ENCODE results near the gene NAT14. TPM values are rescaled to one million over a fixed set of nuclear protein-coding genes. Genes with fewer than 3 reads are reported as not detected.

NAT14 gene
- polyA plus RNA-seq, 2 of the 4 experiments (the other 2 are of a cell fraction): 16.8 to 50.3 TPM

GRCh38 chr19:55536366-55536765 lies 51.4 kb downstream of the NAT14 start:
- FAIRE-seq: no peak
- Histone ChIP-seq H3K4me2 (peak overlapping the region; percentile 35), H3K4me1 (peaks cover 30% of the 10 kb centered on the region), H3K27ac (peak overlapping the region; percentile 68 to 80; a peak in 4 of 6 replicates), H3K9me3 (no peaks in the 10 kb centered on the region), H3K4me3 (no peak overlapping the region)
- CTCF ChIA-PET: interaction anchor here (0.9 to 2.4 kb wide), 5 partner anchors 14 to 69 kb away, joined by 3 to 17 read pairs (median 5); no protein-coding TSS in a partner anchor
- TF ChIP-seq RARB (CRISPR knock-in tag; IDR thresholded peaks at IDR 0.05) (no peak), TP53 (CRISPR knock-in tag; IDR thresholded peaks at IDR 0.05) (no peak), MAFK (IDR thresholded peaks at IDR 0.05; ENCODE audit: partially characterized antibody) (no peak), POLR2A (IDR thresholded peaks at IDR 0.05; ENCODE audit: low read length) (no peak), FOSL2 (IDR thresholded peaks at IDR 0.05) (no peak), FOSL2 (CRISPR knock-in tag; IDR thresholded peaks at IDR 0.05) (no peak), HOXB13 (CRISPR knock-in tag; IDR thresholded peaks at IDR 0.05; ENCODE audit: low read depth) (no peak), FOSB (CRISPR knock-in tag; IDR thresholded peaks at IDR 0.05) (no peak), SMC3 (IDR thresholded peaks at IDR 0.05) (no peak), ZFP36 (IDR thresholded peaks at IDR 0.05; ENCODE audit: borderline replicate concordance, partially characterized antibody) (no peak), SREBF2 (IDR thresholded peaks at IDR 0.05) (no peak), HES2 (IDR thresholded peaks at IDR 0.05) (no peak), NR3C1 (IDR thresholded peaks at IDR 0.05) (no peak), KDM1A (IDR thresholded peaks at IDR 0.05; ENCODE audit: low read depth) (no peak), KDM5A (IDR thresholded peaks at IDR 0.05) (no peak), MYC (IDR thresholded peaks at IDR 0.05; ENCODE audit: borderline replicate concordance, low read length) (no peak), TFCP2L1 (CRISPR knock-in tag; IDR thresholded peaks at IDR 0.05) (no peak), JUNB (IDR thresholded peaks at IDR 0.05) (no peak), ATOH8 (CRISPR knock-in tag; IDR thresholded peaks at IDR 0.05; ENCODE audit: low read depth) (no peak)
- WGBS (ENCODE audit: missing lambda C conversion rate): 64% methylated on average over 10 of the region's 11 CpGs
- POLR2A ChIA-PET: no interaction called here
- no peak for DNase-seq (ENCODE audit: low read depth in 1 of 2, low spot score in 1 of 2)
- peak; percentile 43 to 63; a peak in 3 of 6 replicates for ATAC-seq

Other genes starting within 250 kb of the NAT14 start
- 42.9 and 44.6 TPM in 2 replicates for gene PPP6R1, start 226.2 kb upstream of the NAT14 start, polyA plus RNA-seq (2011; rRNA removed)
- gene PPP6R1, start 226.2 kb upstream of the NAT14 start, polyA plus RNA-seq (2017; fragmentation: RNase III; extraction: RNeasy Plus Mini Kit Qiagen cat#74134 plus additional on column Dnase treatment): 72.9 to 78.0 TPM (median 76.2 TPM) in 3 replicates
- 52.1 and 55.3 TPM in 2 replicates for gene HSPBP1, start 205.1 kb upstream of the NAT14 start, polyA plus RNA-seq (2011; rRNA removed)
- 121 to 127 TPM (median 123 TPM) in 3 replicates for gene HSPBP1, start 205.1 kb upstream of the NAT14 start, polyA plus RNA-seq (2017; fragmentation: RNase III; extraction: RNeasy Plus Mini Kit Qiagen cat#74134 plus additional on column Dnase treatment)
- gene BRSK1, start 201.2 kb upstream of the NAT14 start, polyA plus RNA-seq (2011; rRNA removed): 5.5 and 6.6 TPM in 2 replicates
- 5.0 to 6.1 TPM (median 5.4 TPM) in 3 replicates for gene BRSK1, start 201.2 kb upstream of the NAT14 start, polyA plus RNA-seq (2017; fragmentation: RNase III; extraction: RNeasy Plus Mini Kit Qiagen cat#74134 plus additional on column Dnase treatment)
- gene TMEM150B, start 159.8 kb upstream of the NAT14 start, polyA plus RNA-seq (2011; rRNA removed): 0.39 and 0.52 TPM in 2 replicates
- gene TMEM150B, start 159.8 kb upstream of the NAT14 start, polyA plus RNA-seq (2017; fragmentation: RNase III; extraction: RNeasy Plus Mini Kit Qiagen cat#74134 plus additional on column Dnase treatment): 0.26 to 0.45 TPM (median 0.26 TPM) in 3 replicates
- 6.6 and 9.5 TPM in 2 replicates for gene KMT5C, start 145.3 kb upstream of the NAT14 start, polyA plus RNA-seq (2011; rRNA removed)
- gene KMT5C, start 145.3 kb upstream of the NAT14 start, polyA plus RNA-seq (2017; fragmentation: RNase III; extraction: RNeasy Plus Mini Kit Qiagen cat#74134 plus additional on column Dnase treatment): 11.8 to 17.2 TPM (median 15.2 TPM) in 3 replicates
- gene COX6B2, start 130.5 kb upstream of the NAT14 start, polyA plus RNA-seq (2011; rRNA removed): 0.78 and 0.82 TPM in 2 replicates
- 3.1 to 6.4 TPM (median 3.9 TPM) in 3 replicates for gene COX6B2, start 130.5 kb upstream of the NAT14 start, polyA plus RNA-seq (2017; fragmentation: RNase III; extraction: RNeasy Plus Mini Kit Qiagen cat#74134 plus additional on column Dnase treatment)
- not detected in 2 replicates for gene GARIN5B, start 121.9 kb upstream of the NAT14 start, polyA plus RNA-seq (2011; rRNA removed)
- 0.05 TPM in 3 replicates for gene GARIN5B, start 121.9 kb upstream of the NAT14 start, polyA plus RNA-seq (2017; fragmentation: RNase III; extraction: RNeasy Plus Mini Kit Qiagen cat#74134 plus additional on column Dnase treatment)
- gene IL11, start 114.7 kb upstream of the NAT14 start, polyA plus RNA-seq (2011; rRNA removed): 42.1 and 52.4 TPM in 2 replicates
- gene IL11, start 114.7 kb upstream of the NAT14 start, polyA plus RNA-seq (2017; fragmentation: RNase III; extraction: RNeasy Plus Mini Kit Qiagen cat#74134 plus additional on column Dnase treatment): 91.7 to 115 TPM (median 100.0 TPM) in 3 replicates
- gene TMEM190, start 108.4 kb upstream of the NAT14 start, polyA plus RNA-seq (2011; rRNA removed): 0.58 and 1.1 TPM in 2 replicates
- gene TMEM190, start 108.4 kb upstream of the NAT14 start, polyA plus RNA-seq (2017; fragmentation: RNase III; extraction: RNeasy Plus Mini Kit Qiagen cat#74134 plus additional on column Dnase treatment): 1.2 to 1.9 TPM (median 1.7 TPM) in 3 replicates
- 0.37 and 0.70 TPM in 2 replicates for gene TMEM238, start 100.9 kb upstream of the NAT14 start, polyA plus RNA-seq (2011; rRNA removed)
- 2.5 to 3.6 TPM (median 2.7 TPM) in 3 replicates for gene TMEM238, start 100.9 kb upstream of the NAT14 start, polyA plus RNA-seq (2017; fragmentation: RNase III; extraction: RNeasy Plus Mini Kit Qiagen cat#74134 plus additional on column Dnase treatment)
- gene RPL28, start 99.3 kb upstream of the NAT14 start, polyA plus RNA-seq (2011; rRNA removed): 329 and 351 TPM in 2 replicates
- gene RPL28, start 99.3 kb upstream of the NAT14 start, polyA plus RNA-seq (2017; fragmentation: RNase III; extraction: RNeasy Plus Mini Kit Qiagen cat#74134 plus additional on column Dnase treatment): 2,012 to 2,083 TPM (median 2,037 TPM) in 3 replicates
- gene UBE2S, start 77.4 kb upstream of the NAT14 start, polyA plus RNA-seq (2011; rRNA removed): 139 and 153 TPM in 2 replicates
- 267 to 300 TPM (median 295 TPM) in 3 replicates for gene UBE2S, start 77.4 kb upstream of the NAT14 start, polyA plus RNA-seq (2017; fragmentation: RNase III; extraction: RNeasy Plus Mini Kit Qiagen cat#74134 plus additional on column Dnase treatment)
- gene SHISA7, start 41.9 kb upstream of the NAT14 start, polyA plus RNA-seq (2011; rRNA removed): 0.03 TPM in 1 of 2 replicates, not detected in the other
- gene SHISA7, start 41.9 kb upstream of the NAT14 start, polyA plus RNA-seq (2017; fragmentation: RNase III; extraction: RNeasy Plus Mini Kit Qiagen cat#74134 plus additional on column Dnase treatment): 0.01 TPM in 1 of 3 replicates, not detected in the others
- gene ISOC2, start 23.5 kb upstream of the NAT14 start, polyA plus RNA-seq (2011; rRNA removed): 45.3 and 51.5 TPM in 2 replicates
- gene ISOC2, start 23.5 kb upstream of the NAT14 start, polyA plus RNA-seq (2017; fragmentation: RNase III; extraction: RNeasy Plus Mini Kit Qiagen cat#74134 plus additional on column Dnase treatment): 52.7 to 57.8 TPM (median 54.1 TPM) in 3 replicates
- not detected in 2 replicates for gene C19orf85, start 20.4 kb upstream of the NAT14 start, polyA plus RNA-seq (2011; rRNA removed)
- not detected in 3 replicates for gene C19orf85, start 20.4 kb upstream of the NAT14 start, polyA plus RNA-seq (2017; fragmentation: RNase III; extraction: RNeasy Plus Mini Kit Qiagen cat#74134 plus additional on column Dnase treatment)
- 0.32 and 0.48 TPM in 2 replicates for gene ZNF628, start 8.6 kb upstream of the NAT14 start, polyA plus RNA-seq (2011; rRNA removed)
- 4.7 to 5.9 TPM (median 5.7 TPM) in 3 replicates for gene ZNF628, start 8.6 kb upstream of the NAT14 start, polyA plus RNA-seq (2017; fragmentation: RNase III; extraction: RNeasy Plus Mini Kit Qiagen cat#74134 plus additional on column Dnase treatment)
- 0.19 and 0.22 TPM in 2 replicates for gene SSC5D, start 3.2 kb downstream of the NAT14 start, polyA plus RNA-seq (2011; rRNA removed)
- gene SSC5D, start 3.2 kb downstream of the NAT14 start, polyA plus RNA-seq (2017; fragmentation: RNase III; extraction: RNeasy Plus Mini Kit Qiagen cat#74134 plus additional on column Dnase treatment): 0.96 to 2.0 TPM (median 1.5 TPM) in 3 replicates
- gene SBK2, start 51.9 kb downstream of the NAT14 start, polyA plus RNA-seq (2011; rRNA removed): 0.65 and 0.89 TPM in 2 replicates
- gene SBK2, start 51.9 kb downstream of the NAT14 start, polyA plus RNA-seq (2017; fragmentation: RNase III; extraction: RNeasy Plus Mini Kit Qiagen cat#74134 plus additional on column Dnase treatment): 1.1 to 1.6 TPM (median 1.2 TPM) in 3 replicates
- 0.89 and 1.1 TPM in 2 replicates for gene SBK3, start 60.4 kb downstream of the NAT14 start, polyA plus RNA-seq (2011; rRNA removed)
- 0.92 to 1.2 TPM (median 1.1 TPM) in 3 replicates for gene SBK3, start 60.4 kb downstream of the NAT14 start, polyA plus RNA-seq (2017; fragmentation: RNase III; extraction: RNeasy Plus Mini Kit Qiagen cat#74134 plus additional on column Dnase treatment)
- 4.2 and 6.5 TPM in 2 replicates for gene ZNF579, start 95.7 kb downstream of the NAT14 start, polyA plus RNA-seq (2011; rRNA removed)
- 16.2 to 17.0 TPM (median 16.2 TPM) in 3 replicates for gene ZNF579, start 95.7 kb downstream of the NAT14 start, polyA plus RNA-seq (2017; fragmentation: RNase III; extraction: RNeasy Plus Mini Kit Qiagen cat#74134 plus additional on column Dnase treatment)
- gene FIZ1, start 114.3 kb downstream of the NAT14 start, polyA plus RNA-seq (2011; rRNA removed): 10.3 and 10.4 TPM in 2 replicates
- gene FIZ1, start 114.3 kb downstream of the NAT14 start, polyA plus RNA-seq (2017; fragmentation: RNase III; extraction: RNeasy Plus Mini Kit Qiagen cat#74134 plus additional on column Dnase treatment): 15.7 to 18.0 TPM (median 16.9 TPM) in 3 replicates
- 5.0 and 6.4 TPM in 2 replicates for gene ZNF524, start 115.1 kb downstream of the NAT14 start, polyA plus RNA-seq (2011; rRNA removed)
- 9.3 to 9.7 TPM (median 9.7 TPM) in 3 replicates for gene ZNF524, start 115.1 kb downstream of the NAT14 start, polyA plus RNA-seq (2017; fragmentation: RNase III; extraction: RNeasy Plus Mini Kit Qiagen cat#74134 plus additional on column Dnase treatment)
- gene ZNF865, start 120.5 kb downstream of the NAT14 start, polyA plus RNA-seq (2011; rRNA removed): 2.1 and 2.2 TPM in 2 replicates
- 7.1 to 7.9 TPM (median 7.8 TPM) in 3 replicates for gene ZNF865, start 120.5 kb downstream of the NAT14 start, polyA plus RNA-seq (2017; fragmentation: RNase III; extraction: RNeasy Plus Mini Kit Qiagen cat#74134 plus additional on column Dnase treatment)
- gene ZNF784, start 139.4 kb downstream of the NAT14 start, polyA plus RNA-seq (2011; rRNA removed): 3.5 and 4.1 TPM in 2 replicates
- 6.0 to 7.1 TPM (median 6.6 TPM) in 3 replicates for gene ZNF784, start 139.4 kb downstream of the NAT14 start, polyA plus RNA-seq (2017; fragmentation: RNase III; extraction: RNeasy Plus Mini Kit Qiagen cat#74134 plus additional on column Dnase treatment)
- 9.2 and 15.2 TPM in 2 replicates for gene ZNF580, start 155.8 kb downstream of the NAT14 start, polyA plus RNA-seq (2011; rRNA removed)
- gene ZNF580, start 155.8 kb downstream of the NAT14 start, polyA plus RNA-seq (2017; fragmentation: RNase III; extraction: RNeasy Plus Mini Kit Qiagen cat#74134 plus additional on column Dnase treatment): 40.5 to 57.0 TPM (median 52.8 TPM) in 3 replicates
- 13.9 and 17.1 TPM in 2 replicates for gene ZNF581, start 158.5 kb downstream of the NAT14 start, polyA plus RNA-seq (2011; rRNA removed)
- gene ZNF581, start 158.5 kb downstream of the NAT14 start, polyA plus RNA-seq (2017; fragmentation: RNase III; extraction: RNeasy Plus Mini Kit Qiagen cat#74134 plus additional on column Dnase treatment): 24.3 to 25.6 TPM (median 24.9 TPM) in 3 replicates
- gene CCDC106, start 163.0 kb downstream of the NAT14 start, polyA plus RNA-seq (2011; rRNA removed): 5.2 and 5.5 TPM in 2 replicates
- gene CCDC106, start 163.0 kb downstream of the NAT14 start, polyA plus RNA-seq (2017; fragmentation: RNase III; extraction: RNeasy Plus Mini Kit Qiagen cat#74134 plus additional on column Dnase treatment): 15.7 to 17.6 TPM (median 17.4 TPM) in 3 replicates
- 147 and 157 TPM in 2 replicates for gene U2AF2, start 169.8 kb downstream of the NAT14 start, polyA plus RNA-seq (2011; rRNA removed)
- gene U2AF2, start 169.8 kb downstream of the NAT14 start, polyA plus RNA-seq (2017; fragmentation: RNase III; extraction: RNeasy Plus Mini Kit Qiagen cat#74134 plus additional on column Dnase treatment): 280 to 302 TPM (median 293 TPM) in 3 replicates
- 28.0 and 43.7 TPM in 2 replicates for gene EPN1, start 190.0 kb downstream of the NAT14 start, polyA plus RNA-seq (2011; rRNA removed)
- gene EPN1, start 190.0 kb downstream of the NAT14 start, polyA plus RNA-seq (2017; fragmentation: RNase III; extraction: RNeasy Plus Mini Kit Qiagen cat#74134 plus additional on column Dnase treatment): 129 to 139 TPM (median 139 TPM) in 3 replicates